HG03103 (cell line): Measurements from ENCODE around the gene COL4A3.
A peak's percentile ranks its signal among the peaks of the same experiment; 100 is the strongest.

Source experiments
- ATAC-seq: cut with Tn5 transposase; IDR thresholded peaks from one replicate; pipeline ENCODE4 v1.9.1; 2021; ENCODE audit warnings: low read depth; ENCODE audit not compliant: unreplicated experiment

The COL4A3 gene

DNA sequence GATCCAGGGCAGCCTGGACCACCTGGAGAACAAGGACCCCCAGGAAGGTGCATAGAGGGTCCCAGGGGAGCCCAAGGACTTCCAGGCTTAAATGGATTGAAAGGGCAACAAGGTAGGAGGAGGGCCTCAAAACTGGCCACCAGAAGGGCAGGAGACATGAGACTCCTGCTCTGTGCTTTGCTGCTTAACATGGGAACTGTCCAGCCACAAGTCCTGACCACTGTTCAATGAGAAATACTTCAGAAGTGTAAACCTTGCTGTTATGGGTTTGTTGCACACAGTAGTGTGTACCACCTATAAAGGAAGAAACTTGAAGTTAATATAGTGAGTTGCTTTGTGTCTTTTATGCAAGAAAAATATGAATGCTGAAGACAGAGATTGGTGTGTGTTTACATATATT lies 116.5 kb downstream of the COL4A3 start:
- no peak for ATAC-seq

DNA sequence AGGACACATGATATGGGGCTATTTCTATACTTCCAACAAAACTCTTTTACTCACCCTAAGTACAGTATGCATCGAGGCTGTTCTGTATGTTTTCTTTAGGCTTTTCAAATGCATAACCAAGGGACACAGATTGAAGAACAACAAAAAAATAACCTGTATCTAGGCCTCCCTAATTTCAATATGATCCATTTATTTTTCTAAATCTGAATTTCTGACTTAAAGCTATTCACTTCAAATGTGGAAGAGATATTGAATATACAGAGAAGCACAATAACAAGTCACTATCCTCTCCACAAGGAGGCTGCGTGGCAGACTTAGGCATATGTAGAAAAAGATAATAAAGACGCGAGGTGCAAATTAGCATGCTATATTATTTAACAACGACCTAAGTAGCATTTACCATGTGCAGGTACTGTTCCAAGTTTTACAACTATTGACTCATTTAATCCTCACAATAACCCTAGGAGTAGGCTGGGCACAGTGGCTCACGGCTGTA lies 121.4 kb downstream of the COL4A3 start:
- no peak for ATAC-seq

DNA sequence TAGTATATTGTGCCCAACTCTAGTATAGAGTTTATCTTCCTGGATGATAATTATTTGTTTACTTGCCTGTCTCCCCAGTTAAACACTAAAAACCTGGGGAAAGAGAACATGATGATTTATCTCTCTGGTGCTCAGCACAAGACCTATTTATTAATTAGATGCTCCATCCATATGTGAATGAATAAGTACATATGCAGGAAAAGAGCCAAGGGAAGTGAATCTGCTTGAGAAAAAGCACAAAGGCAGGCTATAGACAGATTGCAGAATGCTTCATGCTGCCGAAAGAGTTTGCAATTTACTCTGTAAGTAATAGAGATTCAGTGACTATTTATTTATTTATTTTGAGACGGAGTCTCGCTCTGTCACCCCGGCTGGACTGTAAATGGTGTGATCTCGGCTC lies 123.3 kb downstream of the COL4A3 start:
- no peak for ATAC-seq

DNA sequence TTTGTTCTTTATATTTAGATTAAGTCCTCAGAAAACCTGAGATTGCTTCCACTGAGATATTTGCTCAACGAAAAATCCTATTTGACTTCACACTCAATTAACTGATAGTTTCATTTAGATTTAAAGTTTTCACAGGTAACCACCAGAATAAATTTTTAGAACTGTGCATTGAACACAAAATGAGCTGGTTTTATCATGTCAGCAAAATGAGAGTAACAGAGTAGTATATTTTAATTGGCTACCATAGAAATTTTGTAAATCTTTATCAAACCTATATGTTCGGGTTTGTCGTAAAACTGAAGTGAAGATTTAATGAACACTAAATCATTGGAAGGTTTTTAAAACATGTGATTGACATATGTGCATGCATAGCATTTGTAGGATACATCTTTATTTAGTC lies 127.9 kb downstream of the COL4A3 start:
- ATAC-seq: no peak

DNA sequence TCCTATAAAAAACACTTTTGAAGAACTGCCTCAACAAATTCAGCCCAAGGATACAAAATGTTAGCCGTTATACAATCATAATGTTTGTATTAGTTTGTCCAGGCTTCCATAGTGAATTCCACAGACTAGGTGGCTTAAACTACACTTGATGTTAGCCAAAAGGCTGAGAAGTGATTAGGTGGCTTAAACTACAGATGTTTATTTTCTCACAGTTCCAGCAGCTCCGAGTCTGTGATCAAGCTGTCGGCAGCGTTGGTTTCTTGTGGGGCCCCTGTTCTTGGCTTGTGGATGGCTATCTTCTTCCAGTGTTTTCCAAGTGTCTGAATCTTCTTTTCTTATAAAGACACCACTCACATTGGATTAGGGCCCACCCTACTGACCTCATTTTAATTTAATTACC lies 129.1 kb downstream of the COL4A3 start:
- ATAC-seq: no peak

DNA sequence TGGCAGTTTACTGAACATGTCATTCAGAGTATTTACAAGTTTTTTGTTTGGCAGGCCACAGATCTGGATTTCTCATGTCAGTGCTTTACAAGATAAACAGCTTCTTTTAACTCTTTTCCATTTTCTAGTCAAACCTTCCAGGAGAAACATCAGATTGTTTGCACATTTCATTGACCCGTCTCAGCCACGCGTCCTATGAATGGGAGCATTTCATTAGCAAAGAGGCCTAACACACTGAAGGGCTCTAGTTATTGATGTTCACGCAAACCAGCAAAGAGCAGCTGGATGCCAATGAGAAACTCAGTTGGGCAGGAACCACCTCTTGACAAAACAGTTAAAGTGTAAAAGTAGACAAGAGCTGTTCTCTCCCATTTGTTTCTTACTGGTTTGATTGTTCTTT lies 131.4 kb downstream of the COL4A3 start:
- no peak for ATAC-seq

DNA sequence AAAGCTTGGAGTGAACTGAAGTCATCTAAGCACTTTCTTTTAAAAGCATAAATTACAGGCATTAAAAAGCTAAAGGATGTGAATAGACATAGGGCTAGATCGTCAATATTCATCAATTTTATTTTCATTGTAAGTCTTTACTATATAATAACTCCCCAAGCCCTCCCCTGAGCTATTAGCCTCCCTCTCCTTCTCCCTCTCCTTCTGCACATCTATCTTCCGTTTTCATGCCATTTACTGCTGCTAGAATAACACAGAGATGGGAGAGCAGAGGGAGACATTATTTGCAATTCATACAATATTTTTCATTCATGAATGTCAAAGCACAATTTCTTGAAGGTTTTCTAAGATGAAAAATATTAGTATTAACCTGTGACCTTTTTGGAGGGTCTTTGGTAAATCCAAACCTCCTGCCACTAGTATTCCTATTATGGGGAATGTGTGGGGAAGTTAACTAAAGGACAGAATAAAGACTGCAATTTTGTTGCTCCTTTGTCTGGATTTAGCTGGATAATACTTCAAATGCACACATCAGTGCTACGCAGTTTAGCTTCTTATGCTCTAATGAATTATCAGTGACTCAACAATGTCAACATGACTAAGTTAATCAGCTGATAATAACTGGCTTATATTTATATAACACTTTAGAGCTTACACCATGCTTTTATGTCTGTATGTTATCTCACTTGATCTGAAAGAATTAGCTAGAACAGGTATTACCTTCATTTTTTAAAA lies 132.4 kb downstream of the COL4A3 start:
- no peak for ATAC-seq

DNA sequence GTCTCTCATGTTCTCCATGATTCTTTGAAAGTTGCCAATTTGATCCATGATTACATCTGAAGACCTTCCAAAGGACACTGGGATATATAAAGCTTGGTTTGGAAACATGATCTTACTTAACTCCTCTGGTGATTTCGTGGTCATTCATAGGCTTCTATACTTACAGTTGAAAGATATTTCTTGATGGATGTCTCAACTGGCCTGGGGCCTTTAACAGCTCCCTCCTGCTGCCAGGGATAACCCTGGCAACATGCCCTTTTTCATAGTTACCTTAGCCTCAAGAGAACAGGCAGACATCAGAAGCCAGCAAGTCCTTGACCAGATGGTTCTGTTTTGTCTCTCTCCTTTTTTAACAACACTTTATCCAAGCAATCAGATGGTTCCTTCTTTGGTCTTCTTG lies 137.1 kb downstream of the COL4A3 start:
- ATAC-seq: no peak

DNA sequence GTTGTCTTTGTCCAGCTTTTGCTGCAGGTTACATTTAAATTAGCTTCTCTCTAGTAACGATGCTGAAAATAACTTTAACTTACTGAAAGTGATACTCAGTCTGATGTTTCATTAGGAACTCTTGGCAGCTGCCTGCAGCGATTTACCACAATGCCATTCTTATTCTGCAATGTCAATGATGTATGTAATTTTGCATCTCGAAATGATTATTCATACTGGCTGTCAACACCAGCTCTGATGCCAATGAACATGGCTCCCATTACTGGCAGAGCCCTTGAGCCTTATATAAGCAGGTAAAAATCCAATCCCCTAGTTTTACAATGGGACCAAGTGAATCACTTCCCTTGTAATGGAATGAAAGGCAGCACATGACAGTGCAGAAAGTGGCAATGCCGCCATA lies 144.4 kb downstream of the COL4A3 start:
- peak; percentile 83 for ATAC-seq

DNA sequence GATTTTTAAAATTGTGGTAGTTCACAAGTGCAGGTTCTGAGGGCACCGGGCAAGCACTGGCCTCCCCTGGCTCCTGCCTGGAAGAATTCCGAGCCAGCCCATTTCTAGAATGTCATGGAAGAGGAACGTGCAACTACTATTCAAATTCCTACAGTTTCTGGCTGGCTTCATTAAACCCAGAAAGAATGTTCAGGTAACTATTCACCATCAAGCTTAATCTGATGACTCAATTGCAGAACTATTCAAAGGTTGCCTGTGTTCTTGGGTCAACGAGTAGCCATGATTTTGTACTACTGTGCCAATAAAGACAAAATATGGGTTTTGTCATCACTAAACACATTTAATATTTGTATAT lies 146.3 kb downstream of the COL4A3 start:
- ATAC-seq: no peak

DNA sequence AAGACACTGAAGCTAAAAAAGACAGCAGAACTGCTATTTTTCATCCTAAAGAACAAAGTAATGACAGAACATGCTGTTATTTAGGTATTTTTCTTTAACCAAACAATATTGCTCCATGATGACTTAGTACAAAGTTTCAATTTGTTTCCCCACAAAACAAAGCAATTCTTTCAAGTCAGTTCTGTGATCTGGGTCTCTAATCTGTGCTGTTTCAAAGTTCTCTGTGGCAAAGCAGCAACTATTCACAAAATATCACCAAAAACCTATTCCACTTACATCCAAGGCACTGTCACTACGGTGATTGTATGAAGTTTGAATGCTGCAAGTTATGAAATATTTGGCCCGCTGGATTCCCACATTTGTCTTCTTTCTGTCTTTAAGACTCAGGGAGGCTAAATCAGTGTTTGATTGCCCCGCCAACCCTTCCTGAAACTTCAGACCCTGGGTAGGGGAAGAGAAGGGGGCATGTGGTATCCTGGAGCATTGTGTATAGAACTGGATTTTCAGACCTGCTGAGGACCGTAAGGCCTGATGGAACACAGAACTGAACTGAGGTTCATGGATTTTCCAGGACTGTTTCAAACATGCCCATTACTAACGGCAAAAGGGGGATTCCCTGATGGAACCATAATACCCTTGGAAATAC lies 147.6 kb downstream of the COL4A3 start:
- ATAC-seq: no peak

DNA sequence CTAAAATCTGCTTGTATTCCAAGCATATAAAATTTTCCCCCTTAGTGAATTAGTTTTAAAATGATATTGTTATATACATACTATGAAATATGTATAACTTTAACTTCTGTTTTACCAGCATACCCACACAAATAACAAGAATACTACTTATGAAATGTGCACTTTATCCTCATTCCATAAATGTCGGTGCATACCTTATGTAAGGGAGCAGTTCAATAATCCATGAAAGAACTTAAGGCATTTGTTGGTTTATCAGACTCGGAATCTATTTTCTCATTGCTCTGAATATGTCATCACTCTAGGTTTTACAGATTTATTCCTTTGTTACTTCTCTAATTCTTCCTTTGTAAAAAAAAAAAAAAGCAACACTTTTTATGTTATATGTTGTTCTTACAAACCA lies 148.2 kb downstream of the COL4A3 start:
- no peak for ATAC-seq

DNA sequence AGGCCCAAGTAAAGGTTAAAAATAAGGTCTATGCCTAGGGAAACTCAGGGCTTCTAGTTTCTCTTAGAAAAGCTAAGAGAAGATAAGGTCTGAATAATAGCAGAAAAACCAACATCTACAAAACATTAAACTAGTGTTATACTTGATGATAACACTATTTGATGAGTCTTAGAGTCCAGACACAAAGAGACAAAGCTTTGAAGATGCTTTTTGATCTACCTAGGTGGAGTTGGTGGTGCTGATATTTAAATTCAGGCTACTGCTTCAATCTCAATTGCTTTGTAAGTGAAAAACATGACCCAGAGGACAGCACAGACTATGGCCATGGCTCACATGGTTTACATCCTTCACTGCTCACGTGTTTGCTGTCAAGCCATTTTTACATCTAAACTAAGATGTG lies 148.9 kb downstream of the COL4A3 start:
- ATAC-seq: no peak

DNA sequence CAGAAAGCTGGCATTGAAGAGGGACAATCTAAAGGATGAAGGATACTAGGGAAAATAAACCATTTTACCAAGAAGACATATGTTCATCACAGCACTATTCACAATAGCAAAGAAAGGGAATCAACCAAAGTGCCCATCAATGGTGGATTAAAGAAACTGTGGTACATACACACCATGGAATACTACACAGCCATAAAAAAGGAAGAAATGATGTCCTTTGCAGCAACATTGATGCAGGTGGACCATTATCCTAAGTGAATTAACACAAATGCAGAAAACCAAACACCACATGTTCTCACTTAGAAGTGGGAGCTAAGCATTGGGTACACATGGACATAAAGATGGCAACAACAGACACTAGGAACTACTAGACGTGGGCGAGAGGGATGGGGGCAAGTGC lies 153.4 kb downstream of the COL4A3 start:
- no peak for ATAC-seq

DNA sequence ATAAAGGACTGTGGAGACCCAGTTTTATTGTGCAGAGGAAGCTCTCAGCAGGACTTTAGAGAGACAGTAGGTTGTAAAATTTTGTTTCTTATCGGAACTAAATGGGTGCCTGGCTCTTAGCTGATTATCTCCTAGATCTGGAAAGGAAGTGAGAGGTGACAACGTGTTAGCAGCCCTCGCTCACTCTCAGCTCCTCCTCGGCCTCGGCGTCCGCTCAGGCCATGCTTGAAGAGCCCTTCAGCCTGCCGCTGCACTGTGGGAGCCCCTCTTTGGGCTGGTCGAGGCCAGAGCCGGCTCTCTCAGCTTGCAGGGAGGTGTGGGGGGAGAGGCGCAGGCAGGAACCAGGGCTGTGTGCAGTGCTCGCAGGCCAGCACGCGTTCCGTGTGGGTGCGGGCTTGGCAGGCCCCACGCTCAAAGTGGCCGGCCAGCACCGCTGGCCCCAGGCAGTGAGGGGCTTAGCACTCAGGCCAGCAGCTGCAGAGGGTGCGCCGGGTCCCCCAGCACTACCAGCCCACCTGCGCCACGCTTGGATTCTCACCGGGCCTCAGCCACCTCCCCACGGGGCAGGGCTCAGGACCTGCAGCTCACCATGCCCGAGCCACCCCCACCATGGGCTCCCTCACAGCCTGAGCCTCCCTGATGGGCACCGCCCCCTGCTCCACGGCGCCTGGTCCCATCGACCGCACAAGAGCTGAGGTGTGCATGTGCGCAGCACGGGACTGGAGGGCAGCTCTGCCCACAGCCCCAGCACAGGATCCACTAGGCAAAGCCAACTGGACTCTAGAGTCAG lies 156.1 kb downstream of the COL4A3 start:
- no peak for ATAC-seq

DNA sequence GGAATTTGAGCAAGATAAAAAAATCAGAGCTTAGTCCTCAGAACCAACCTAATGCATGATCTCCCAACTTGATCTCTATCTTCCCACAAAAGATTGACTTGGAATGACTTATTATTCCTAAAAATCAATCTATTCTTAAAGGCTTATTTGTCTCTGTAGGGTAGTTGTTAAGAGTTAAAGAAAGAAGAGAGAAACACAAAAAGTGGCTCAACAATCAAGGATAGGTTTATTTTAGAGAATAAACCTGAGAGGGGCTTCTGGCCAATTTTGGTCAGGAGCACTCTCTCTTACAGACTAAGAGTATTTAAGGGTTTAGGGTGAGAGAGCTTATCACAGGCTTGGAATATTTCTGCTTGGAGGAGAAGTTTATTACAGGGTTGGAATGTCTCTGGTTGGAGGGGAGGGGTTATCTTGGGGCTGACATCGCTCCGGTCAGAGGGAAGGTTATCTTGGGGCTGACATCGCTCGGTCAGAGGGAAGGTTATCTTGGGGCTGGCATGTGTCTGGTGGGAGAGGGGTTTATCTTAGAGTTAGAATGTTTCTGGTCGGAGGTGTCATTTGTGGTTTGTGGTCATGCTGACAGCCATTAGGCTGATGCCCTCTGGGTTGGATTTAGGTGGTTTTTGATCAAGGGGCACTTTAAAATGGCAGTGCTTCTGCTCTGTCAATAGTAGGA lies 158.2 kb downstream of the COL4A3 start:
- no peak for ATAC-seq

DNA sequence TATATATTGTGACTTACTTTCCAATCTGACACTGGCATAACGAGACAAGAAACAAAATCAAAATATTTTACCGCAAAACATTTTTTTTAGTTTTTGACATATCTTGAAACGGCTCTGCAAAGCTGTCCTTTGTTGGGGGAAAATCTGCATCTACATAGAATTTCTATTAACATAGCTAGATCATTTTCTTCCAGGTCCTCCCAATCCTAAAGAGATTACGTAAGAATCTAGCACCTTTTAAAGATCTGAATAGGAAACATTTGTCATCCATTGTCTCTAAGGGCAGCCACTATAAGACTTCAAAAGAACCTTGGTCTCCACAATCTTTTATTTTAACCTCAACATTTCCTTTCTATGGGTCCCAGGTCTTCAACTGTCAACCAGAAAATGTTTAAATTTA lies 159.4 kb downstream of the COL4A3 start:
- no peak for ATAC-seq

DNA sequence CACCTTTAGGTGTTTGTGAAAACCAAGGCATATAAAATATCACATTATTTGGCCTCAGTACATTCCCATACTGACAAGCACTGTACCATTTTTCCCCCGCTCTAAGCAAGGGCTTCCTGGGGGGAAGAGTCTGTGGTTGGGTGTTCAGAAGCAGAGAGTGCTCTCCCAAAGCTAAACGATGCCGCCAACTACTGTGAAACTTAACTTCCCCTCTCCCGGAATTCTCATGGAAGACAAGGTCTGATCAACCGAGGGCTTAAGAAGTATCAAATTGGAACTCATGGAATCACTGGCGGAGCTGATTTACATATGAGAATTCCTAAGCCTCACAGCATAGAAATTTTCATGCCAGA lies 160.2 kb downstream of the COL4A3 start:
- ATAC-seq: no peak

DNA sequence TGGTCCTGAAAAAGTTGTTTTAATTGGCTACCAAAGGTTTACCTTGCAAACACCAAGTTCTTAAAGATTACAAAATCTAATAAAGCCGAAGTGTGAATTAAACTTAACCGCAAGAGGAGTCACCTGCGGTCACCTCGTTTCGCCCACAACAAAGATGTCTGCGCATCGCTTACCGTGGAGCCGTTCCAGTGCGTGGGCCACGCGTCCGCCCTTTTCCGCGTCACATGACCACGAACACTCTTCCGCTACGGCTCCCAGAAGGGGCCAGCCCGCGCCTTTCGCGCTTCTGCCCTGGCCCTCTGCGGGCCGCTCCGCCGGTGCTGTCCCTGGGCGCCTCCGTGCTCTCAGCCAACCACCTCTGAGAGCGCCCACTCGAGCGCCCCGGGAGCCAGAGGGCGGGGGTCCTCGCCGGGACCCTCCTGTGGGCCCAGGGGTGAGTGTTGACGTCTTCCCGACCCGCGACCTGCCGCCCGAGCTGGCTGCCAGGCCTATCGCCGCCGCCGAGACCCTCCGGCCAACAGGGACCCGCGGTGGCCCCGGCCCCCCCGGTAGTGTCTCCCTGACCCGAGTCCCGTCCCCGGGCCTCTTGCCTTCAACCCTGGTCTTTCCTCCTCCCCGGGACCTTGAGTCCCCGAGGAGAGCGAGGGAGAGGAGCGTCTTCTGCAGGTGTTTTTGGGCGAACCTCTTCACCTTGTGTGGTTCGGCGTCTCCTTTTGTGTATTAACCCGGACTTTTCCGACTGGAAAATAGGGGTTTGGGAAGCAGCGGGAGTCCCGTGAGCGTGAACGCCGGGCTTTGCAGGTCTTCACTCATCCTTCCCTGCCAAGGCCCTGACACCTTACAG lies 160.8 kb downstream of the COL4A3 start, which contains the start of gene MFF:
Gene MFF, plus strand, starts transcription at position 257 of the 844 bp plus-strand sequence. CDS start 5,415 bp downstream, outside the sequence.
- peak; percentile 97 for ATAC-seq

DNA sequence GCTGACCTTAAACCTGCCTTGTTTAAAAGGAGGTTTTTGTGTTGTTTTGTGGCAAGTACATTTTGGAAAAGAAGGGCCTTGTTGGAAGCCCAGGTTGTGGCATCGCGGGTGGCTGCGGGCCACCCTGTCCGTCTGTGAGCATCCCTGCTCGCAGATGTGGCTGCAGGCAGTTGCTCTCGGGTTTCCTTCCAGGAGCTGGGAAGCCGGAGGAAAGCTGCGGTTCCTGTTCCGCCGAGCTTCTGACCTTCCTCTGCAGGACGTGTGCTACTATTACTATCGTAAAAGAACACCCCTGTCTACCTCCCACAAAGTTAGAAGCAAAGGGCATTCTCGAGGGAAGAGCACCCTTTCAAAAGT lies 161.4 kb downstream of the COL4A3 start:
- ATAC-seq: no peak
